ENCODE results near the gene MGAT5.

DNA sequence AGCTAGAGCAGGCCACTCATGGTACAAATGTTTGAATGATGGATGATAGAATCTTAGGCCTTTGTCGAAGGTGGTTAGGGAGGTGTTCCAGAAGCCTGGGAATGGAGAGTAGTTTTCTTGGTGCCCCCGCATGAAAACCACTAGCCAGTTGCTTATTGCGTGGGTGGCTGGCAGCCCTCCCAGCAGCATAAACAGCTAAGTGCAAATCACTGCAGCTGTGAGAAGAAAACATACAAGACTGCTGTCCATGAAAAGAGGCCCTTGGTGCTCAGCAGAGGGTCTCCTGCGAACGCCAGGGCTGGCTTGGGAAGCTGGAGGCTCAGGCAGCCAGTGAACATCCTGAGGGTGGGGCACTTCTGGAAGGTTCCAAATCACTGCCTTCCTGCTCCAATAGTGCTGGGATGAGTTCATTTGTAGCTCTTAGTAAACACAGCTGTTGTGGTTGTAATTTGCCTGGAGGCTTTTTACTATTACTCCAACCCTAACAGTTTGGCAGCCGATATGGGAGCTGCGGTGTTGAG is 118.8 kb downstream of the MGAT5 start:
- TF ChIP-seq, protein P1, sequence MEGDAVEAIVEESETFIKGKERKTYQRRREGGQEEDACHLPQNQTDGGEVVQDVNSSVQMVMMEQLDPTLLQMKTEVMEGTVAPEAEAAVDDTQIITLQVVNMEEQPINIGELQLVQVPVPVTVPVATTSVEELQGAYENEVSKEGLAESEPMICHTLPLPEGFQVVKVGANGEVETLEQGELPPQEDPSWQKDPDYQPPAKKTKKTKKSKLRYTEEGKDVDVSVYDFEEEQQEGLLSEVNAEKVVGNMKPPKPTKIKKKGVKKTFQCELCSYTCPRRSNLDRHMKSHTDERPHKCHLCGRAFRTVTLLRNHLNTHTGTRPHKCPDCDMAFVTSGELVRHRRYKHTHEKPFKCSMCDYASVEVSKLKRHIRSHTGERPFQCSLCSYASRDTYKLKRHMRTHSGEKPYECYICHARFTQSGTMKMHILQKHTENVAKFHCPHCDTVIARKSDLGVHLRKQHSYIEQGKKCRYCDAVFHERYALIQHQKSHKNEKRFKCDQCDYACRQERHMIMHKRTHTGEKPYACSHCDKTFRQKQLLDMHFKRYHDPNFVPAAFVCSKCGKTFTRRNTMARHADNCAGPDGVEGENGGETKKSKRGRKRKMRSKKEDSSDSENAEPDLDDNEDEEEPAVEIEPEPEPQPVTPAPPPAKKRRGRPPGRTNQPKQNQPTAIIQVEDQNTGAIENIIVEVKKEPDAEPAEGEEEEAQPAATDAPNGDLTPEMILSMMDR (tag by site-specific recombination; IDR thresholded peaks at IDR 0.05): no peak
- TF ChIP-seq, protein P2, sequence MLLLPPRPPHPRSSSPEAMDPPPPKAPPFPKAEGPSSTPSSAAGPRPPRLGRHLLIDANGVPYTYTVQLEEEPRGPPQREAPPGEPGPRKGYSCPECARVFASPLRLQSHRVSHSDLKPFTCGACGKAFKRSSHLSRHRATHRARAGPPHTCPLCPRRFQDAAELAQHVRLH (tag by site-specific recombination; IDR thresholded peaks at IDR 0.05): no peak
- no peak for TF ChIP-seq ZNF768 (tag by site-specific recombination; IDR thresholded peaks at IDR 0.05)
- TF ChIP-seq, protein P3, sequence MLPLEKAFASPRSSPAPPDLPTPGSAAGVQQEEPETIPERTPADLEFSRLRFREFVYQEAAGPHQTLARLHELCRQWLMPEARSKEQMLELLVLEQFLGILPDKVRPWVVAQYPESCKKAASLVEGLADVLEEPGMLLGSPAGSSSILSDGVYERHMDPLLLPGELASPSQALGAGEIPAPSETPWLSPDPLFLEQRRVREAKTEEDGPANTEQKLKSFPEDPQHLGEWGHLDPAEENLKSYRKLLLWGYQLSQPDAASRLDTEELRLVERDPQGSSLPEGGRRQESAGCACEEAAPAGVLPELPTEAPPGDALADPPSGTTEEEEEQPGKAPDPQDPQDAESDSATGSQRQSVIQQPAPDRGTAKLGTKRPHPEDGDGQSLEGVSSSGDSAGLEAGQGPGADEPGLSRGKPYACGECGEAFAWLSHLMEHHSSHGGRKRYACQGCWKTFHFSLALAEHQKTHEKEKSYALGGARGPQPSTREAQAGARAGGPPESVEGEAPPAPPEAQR (tag by site-specific recombination; IDR thresholded peaks at IDR 0.05): no peak
- TF ChIP-seq ZEB2 (tag by site-specific recombination; IDR thresholded peaks at IDR 0.05): no peak
- no peak for TF ChIP-seq ZNF214 (tag by site-specific recombination; IDR thresholded peaks at IDR 0.05; ENCODE audit: borderline replicate concordance)
- TF ChIP-seq ZBTB20 (tag by site-specific recombination; IDR thresholded peaks at IDR 0.05): no peak
- no peak for TF ChIP-seq BCL11A (tag by site-specific recombination; IDR thresholded peaks at IDR 0.05; ENCODE audit: low read depth)
- TF ChIP-seq YY1 (tag by site-specific recombination; IDR thresholded peaks at IDR 0.05): no peak
- TF ChIP-seq ZNF677 (tag by site-specific recombination; IDR thresholded peaks at IDR 0.05): no peak
